HCT116 (cell line): ENCODE measurements around the gene CPLANE2. TPM values are rescaled to one million over a fixed set of nuclear protein-coding genes. Genes with fewer than 3 reads are reported as not detected.

Experiments used
- ATAC-seq: fragments of 200-7000 bp; cut with Tn5 transposase; 2 replicates; pipeline ENCODE4 v1.9.1; 2020; ENCODE audit warnings: mild to moderate bottlenecking, moderate library complexity
- BruUV-seq: library from RNA; stranded (reverse); fragments of 400-500 nt; replicated peaks from 2 replicates; lab custom pipeline; 2021; lab: Mats Ljungman, UMichigan
- CTCF ChIA-PET: fragments of 300-600 bp; sonication (Branson Sonifier 250); formaldehyde crosslinking; loops from one replicate; lab custom pipeline; 2021; ENCODE audit warnings: antibody characterized with exemption; lab: Charles Lee
- POLR2A ChIA-PET: fragments of 300-600, 350-600 bp; sonication (Branson Sonifier 250); formaldehyde crosslinking; loops from one replicate; lab custom pipeline; 2021; ENCODE audit warnings: antibody characterized with exemption; lab: Charles Lee
- RAD21 ChIA-PET, 2 experiments: fragments of 300-600 bp; sonication (Branson Sonifier 250); formaldehyde crosslinking; loops; one replicate each; lab custom pipeline; 2023; ENCODE audit warnings: low total read pairs in 2 of 2; ENCODE audit not compliant: uncharacterized antibody in 2 of 2, unreplicated experiment in 2 of 2, low non-redundant PET in 1 of 2; lab: Charles Lee
- DNase-seq: peaks from one replicate; pipeline ENCODE4 v3.0.0-alpha.2; 2010; ENCODE audit warnings: low read depth, low spot score
- H2AFZ ChIP-seq: fragments of 200-600 bp; shearing (Covaris generic), sonication (generic); 2 replicates; pipeline ENCODE4 v1.6.1; 2017; ENCODE audit warnings: low read depth, mixed run types, mixed read lengths, antibody characterized with exemption, low read length; ENCODE audit not compliant: poor library complexity, severe bottlenecking
- H3K27ac ChIP-seq: 2 replicates; pipeline ENCODE4 v1.5.1; 2012; ENCODE audit warnings: low read depth, low read length
- H3K27me3 ChIP-seq: fragments of 200-600 bp; sonication (generic); 2 replicates; pipeline ENCODE4 v1.6.1; 2016; ENCODE audit warnings: mixed run types, low read length, mixed read lengths; ENCODE audit not compliant: insufficient read depth
- H3K36me3 ChIP-seq, 2 experiments: fragments of 200-500 bp in 1 of 2; fragments of 200-600 bp in 1 of 2; sonication (Bioruptor generic) in 1 of 2; sonication (generic) in 1 of 2; 2 replicates each; pipeline versions ENCODE4 v1.5.1 to v1.6.1; 2014 to 2016; ENCODE audit warnings: low read length in 2 of 2, inconsistent platforms in 1 of 2, mixed read lengths in 1 of 2, mixed run types in 1 of 2; ENCODE audit not compliant: insufficient read depth in 2 of 2, control insufficient read depth in 1 of 2
- H3K4me1 ChIP-seq, 2 experiments: fragments of 200-600 bp in 1 of 2; sonication (generic) in 1 of 2; 2 replicates each; pipeline versions ENCODE4 v1.5.1 to v1.6.1; 2012 to 2017; ENCODE audit warnings: low read length in 2 of 2, inconsistent platforms in 1 of 2, mild to moderate bottlenecking in 1 of 2, mixed read lengths in 1 of 2, mixed run types in 1 of 2, moderate library complexity in 1 of 2; ENCODE audit not compliant: insufficient read depth in 2 of 2, control insufficient read depth in 1 of 2
- H3K4me2 ChIP-seq: fragments of 200-600 bp; sonication (generic); 2 replicates; pipeline ENCODE4 v1.6.1; 2017; ENCODE audit warnings: mixed run types, low read length, mixed read lengths
- H3K4me3 ChIP-seq, 2 experiments: fragments of 200-600 bp in 1 of 2; sonication (generic) in 1 of 2; replicated peaks in 1 of 2; 2 replicates each; pipeline ENCODE4 v1.5.1; 2011 to 2016; ENCODE audit warnings: low read length in 2 of 2, control low read depth in 1 of 2, low read depth in 1 of 2, mild to moderate bottlenecking in 1 of 2, mixed read lengths in 1 of 2, mixed run types in 1 of 2
- H3K79me2 ChIP-seq: fragments of 200-600 bp; sonication (generic); 2 replicates; pipeline ENCODE4 v1.6.1; 2017; ENCODE audit warnings: mild to moderate bottlenecking, mixed run types, low read length, moderate library complexity, mixed read lengths; ENCODE audit not compliant: insufficient read depth
- H3K9ac ChIP-seq: fragments of 200-600 bp; sonication (generic); 2 replicates; pipeline ENCODE4 v1.6.1; 2016; ENCODE audit warnings: low read length, mixed read lengths
- H3K9me2 ChIP-seq: fragments of 200-600 bp; sonication (generic), shearing (Covaris generic); 2 replicates; pipeline ENCODE4 v1.6.1; 2017; ENCODE audit warnings: mixed run types, mild to moderate bottlenecking, moderate library complexity; ENCODE audit not compliant: insufficient read depth
- H3K9me3 ChIP-seq, 2 experiments: fragments of 200-500 bp in 1 of 2; fragments of 200-600 bp in 1 of 2; sonication (Bioruptor generic) in 1 of 2; sonication (generic) in 1 of 2; 2 replicates each; pipeline ENCODE4 v1.6.1; 2014 to 2017; ENCODE audit warnings: low read length in 2 of 2, mixed read lengths in 2 of 2, inconsistent platforms in 1 of 2, low read depth in 1 of 2, mild to moderate bottlenecking in 1 of 2, mixed run types in 1 of 2, moderate library complexity in 1 of 2; ENCODE audit not compliant: control insufficient read depth in 1 of 2, insufficient read depth in 1 of 2
- H4K20me1 ChIP-seq: fragments of 200-600 bp; sonication (generic), shearing (Covaris generic); 2 replicates; pipeline ENCODE4 v1.6.1; 2017; ENCODE audit warnings: mixed run types, mild to moderate bottlenecking, moderate library complexity; ENCODE audit not compliant: insufficient read depth
- CBX3 ChIP-seq: IDR thresholded peaks from 2 replicates; pipeline ENCODE4 v1.6.1; 2012; ENCODE audit warnings: low read depth
- CEBPB ChIP-seq: IDR thresholded peaks from 2 replicates; pipeline ENCODE4 v1.6.1; 2012; ENCODE audit warnings: low read depth
- ELF1 ChIP-seq: IDR thresholded peaks from 2 replicates; pipeline ENCODE4 v1.6.1; 2012; ENCODE audit warnings: low read depth, borderline replicate concordance
- POLR2A ChIP-seq: IDR thresholded peaks from 2 replicates; pipeline ENCODE4 v1.7.0; 2011; ENCODE audit warnings: borderline replicate concordance; ENCODE audit not compliant: insufficient read depth, insufficient read length; ENCODE audit errors: extremely low read depth
- POLR2AphosphoS5 ChIP-seq: IDR thresholded peaks from 2 replicates; pipeline ENCODE4 v1.6.1; 2011; ENCODE audit warnings: mild to moderate bottlenecking, low read depth, low read length, moderate library complexity
- SP1 ChIP-seq: IDR thresholded peaks from 2 replicates; pipeline ENCODE4 v1.6.1; 2012; ENCODE audit warnings: low read depth
- SRF ChIP-seq: IDR thresholded peaks from 2 replicates; pipeline ENCODE4 v1.6.1; 2012; ENCODE audit warnings: low read depth
- TCF7L2 ChIP-seq: IDR thresholded peaks from 2 replicates; pipeline ENCODE4 v1.7.0; 2011; ENCODE audit warnings: borderline replicate concordance, inconsistent platforms; ENCODE audit not compliant: insufficient read depth, insufficient read length; ENCODE audit errors: extremely low read depth
- YY1 ChIP-seq: IDR thresholded peaks from 2 replicates; pipeline ENCODE4 v1.6.1; 2011; ENCODE audit warnings: low read length, low read depth, moderate library complexity, mild to moderate bottlenecking; ENCODE audit not compliant: insufficient replicate concordance; ENCODE audit errors: extremely low read depth
- ZFX ChIP-seq: fragments of 450-650 bp; IDR thresholded peaks from 2 replicates; pipeline ENCODE4 v1.6.1; 2017
- intact Hi-C: fragments of 100-400 bp; cut with micrococcal nuclease; formaldehyde crosslinking; loops from 2 replicates; pipeline ENCODE4 v1.10.0; 2022
- total RNA-seq: library from RNA; stranded (reverse); gene quantifications from one replicate; pipeline ENCODE4 v1.2.1, GENCODE V29; 2021; ENCODE audit not compliant: unreplicated experiment

CPLANE2 gene
- total RNA-seq, 1 experiment from 2014 or later, result 8.1 TPM

DNA sequence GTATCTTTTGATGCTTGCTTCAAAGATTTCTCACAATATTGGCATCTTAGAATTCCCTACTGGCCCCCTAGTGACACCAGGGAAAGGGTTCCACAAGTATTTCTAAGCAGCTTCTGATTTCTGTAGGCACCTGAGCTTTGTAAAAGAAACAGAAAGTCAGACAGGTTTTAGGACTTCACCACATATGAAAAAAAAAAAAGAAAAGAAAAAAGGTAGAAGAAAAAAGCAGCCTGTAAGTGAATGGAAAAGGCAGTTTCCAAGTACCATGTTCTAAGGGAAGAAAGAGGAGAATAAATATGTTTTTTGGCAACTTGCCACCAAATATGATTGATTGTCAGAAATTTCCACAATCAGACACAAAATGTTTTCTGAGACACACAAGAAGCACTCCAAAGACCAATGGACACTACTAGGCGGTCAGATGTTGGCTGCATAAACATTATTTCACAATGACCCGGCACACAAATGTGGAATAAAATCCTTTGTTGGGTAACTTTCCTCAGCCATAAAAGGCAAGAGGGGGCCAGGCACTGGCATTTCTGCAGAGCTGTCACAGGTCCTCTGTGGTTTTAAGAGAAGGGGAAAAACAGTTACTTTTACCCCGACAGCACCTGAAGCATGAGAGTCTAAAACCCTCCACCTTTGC is 12.7 kb upstream of the CPLANE2 start:
- no peak overlapping the region for H3K4me2 ChIP-seq
- TF ChIP-seq SRF, result 0 out of 2 replicates have a peak, but pooled peaks have one; percentile 36
- no peak for TF ChIP-seq ELF1
- no peak for TF ChIP-seq ZFX
- TF ChIP-seq, all 23 proteins: peak for 1
- RAD21 ChIA-PET, result interaction anchor here in 1 of 2 experiments (0.6 kb wide), 2 partner anchors 114 to 231 kb away, joined by 3 read pairs; no protein-coding TSS in a partner anchor
- Histone ChIP-seq H4K20me1 (no peaks in the 10 kb centered on the region), H3K36me3 (peaks cover 4 to 30% of the 10 kb centered on the region in 2 experiments; a peak in 2 of 4 replicates), H3K4me3 (no peak overlapping the region), H3K9ac (no peak overlapping the region), H3K9me3 (no peaks in the 10 kb centered on the region), H3K27ac (no peak overlapping the region), H3K79me2 (no peaks in the 10 kb centered on the region), H3K4me1 (peaks cover 0 to 22% of the 10 kb centered on the region in 2 experiments; a peak in 2 of 4 replicates), H3K9me2 (no peaks in the 10 kb centered on the region), H2AFZ (no peak overlapping the region), H3K27me3 (no peaks in the 10 kb centered on the region)
- CTCF ChIA-PET, result interaction anchor here (2.4 kb wide), 1 partner anchor 171 kb away, joined by 10 read pairs; no protein-coding TSS in a partner anchor
- ATAC-seq (no peak), DNase-seq (no peak)
- BruUV-seq, result no TSS peak
- intact Hi-C loops, result no loop called here
- POLR2A ChIA-PET, result interaction anchor here (1.5 kb wide), 1 partner anchor 38 kb away, joined by 3 read pairs; the partner anchor contains the start of gene ARHGEF19

DNA sequence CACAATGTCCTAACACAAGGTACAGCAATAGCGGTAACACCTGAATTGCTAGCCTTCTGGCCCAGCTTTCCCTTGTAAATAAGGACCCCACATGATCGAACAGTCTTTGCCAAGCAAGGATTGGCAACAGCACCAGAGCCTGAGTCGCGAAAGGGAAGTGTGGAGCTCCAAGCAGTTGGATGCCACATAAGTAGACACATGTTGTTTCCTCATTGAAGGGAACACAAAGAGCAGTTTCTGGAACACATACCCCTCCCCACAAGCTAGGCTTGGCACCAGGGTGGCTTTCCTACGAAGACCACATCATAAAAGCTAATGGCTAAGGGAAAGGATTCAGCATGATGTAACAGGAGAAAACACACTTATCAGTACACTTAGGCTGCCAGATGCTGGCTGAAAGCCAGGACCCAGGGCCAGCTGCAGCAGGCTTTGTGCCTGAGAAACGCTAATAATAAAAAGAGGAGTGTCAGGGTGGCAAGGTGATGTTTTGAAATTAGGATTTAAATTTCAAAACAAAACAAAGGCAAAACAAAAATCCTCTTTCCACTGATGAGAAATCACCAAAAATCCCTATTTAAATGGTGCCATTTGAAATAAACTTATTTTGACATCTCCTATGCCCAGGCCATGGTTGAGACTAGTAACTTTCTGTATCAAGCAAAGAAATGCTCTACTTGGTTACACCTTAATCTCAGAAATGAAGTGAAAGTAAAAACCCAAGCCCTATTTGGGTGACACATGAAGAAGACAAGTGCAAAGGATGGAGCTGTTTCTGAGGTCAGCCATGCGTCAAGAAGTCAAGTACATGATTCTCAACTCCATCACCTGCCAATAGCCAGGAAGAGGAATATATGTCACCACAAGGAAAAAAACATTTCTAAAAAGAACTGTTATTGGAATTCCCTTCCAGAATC is 11.9 kb upstream of the CPLANE2 start:
- H3K79me2 ChIP-seq, result no peaks in the 10 kb centered on the region
- no peak overlapping the region for H2AFZ ChIP-seq
- CTCF ChIA-PET, result interaction anchor here (1.0 to 2.4 kb wide), 5 partner anchors 9 to 170 kb away, joined by 3 to 10 read pairs (median 4); partner anchors contain the start of gene CPLANE2
- peaks cover 5 to 22% of the 10 kb centered on the region in 2 experiments for H3K4me1 ChIP-seq
- no peaks in the 10 kb centered on the region for H4K20me1 ChIP-seq
- POLR2A ChIA-PET, result interaction anchor here (1.5 kb wide), 2 partner anchors 12 to 37 kb away, joined by 3 to 4 read pairs; partner anchors contain the start of genes ARHGEF19 and CPLANE2
- no peak overlapping the region for H3K9ac ChIP-seq
- no peak overlapping the region for H3K4me2 ChIP-seq
- peaks cover 4 to 30% of the 10 kb centered on the region in 2 experiments; a peak in 1 of 4 replicates for H3K36me3 ChIP-seq
- ATAC-seq (no peak), DNase-seq (peak; percentile 13)
- peak; percentile 38; the same call in 1 of the 2 replicates for TF ChIP-seq POLR2AphosphoS5
- no peak for TF ChIP-seq POLR2A
- TF ChIP-seq SP1, result peak; percentile 13; the same call in 1 of the 2 replicates
- peak; percentile 27; the same call in 1 of the 2 replicates for TF ChIP-seq CBX3
- TF ChIP-seq TCF7L2, result peak; percentile 19
- TF ChIP-seq YY1, result no peak
- TF ChIP-seq CEBPB, result peak; percentile 62; the same call in 1 of the 2 replicates
- H3K9me2 ChIP-seq, result no peaks in the 10 kb centered on the region
- H3K4me3 ChIP-seq, result no peak overlapping the region
- peak overlapping the region; percentile 16; the same call in 1 of the 2 replicates for H3K27ac ChIP-seq
- no TSS peak for BruUV-seq
- H3K9me3 ChIP-seq, result no peaks in the 10 kb centered on the region
- intact Hi-C loops, result no loop called here
- no peaks in the 10 kb centered on the region for H3K27me3 ChIP-seq
- RAD21 ChIA-PET, result interaction anchor here in 1 of 2 experiments (0.6 kb wide), 1 partner anchor 115 kb away, joined by 3 read pairs; no protein-coding TSS in a partner anchor
